Heart right ventricle (tissue), 16 donors: ENCODE results near the gene BTN2A1. TPM values are rescaled to one million over a fixed set of nuclear protein-coding genes. Genes with fewer than 3 reads are reported as not detected.

Source experiments
- ATAC-seq, 8 donors: fragments of 200-7000 bp; cut with Tn5 transposase; one replicate each; pipeline ENCODE4 v1.9.1; 2020; ENCODE audit warnings: mild to moderate bottlenecking in 8 of 8, moderate library complexity in 8 of 8, moderate number of reproducible peaks in 1 of 8
- DNase-seq, 2 donors: peaks; one replicate each; pipeline ENCODE4 v3.0.0-alpha.2; 2020
- H3K27ac ChIP-seq, 10 donors: fragments of 200-600 bp; sonication (generic) in 2 of 10; one replicate each; pipeline versions ENCODE4 v1.5.0 to v1.8.0; 2020 to 2022; ENCODE audit warnings: mild to moderate bottlenecking in 3 of 10
- H3K27me3 ChIP-seq, 7 donors: fragments of 200-600 bp; one replicate each; pipeline ENCODE4 v1.8.0; 2021 to 2022; ENCODE audit warnings: mild to moderate bottlenecking in 2 of 7
- H3K36me3 ChIP-seq, 9 donors: fragments of 200-600 bp; sonication (generic) in 1 of 9; one replicate each; pipeline versions ENCODE4 v1.5.0 to v1.8.0; 2020 to 2022; ENCODE audit warnings: mild to moderate bottlenecking in 2 of 9
- H3K4me1 ChIP-seq, 9 donors: fragments of 200-600 bp; sonication (generic) in 1 of 9; one replicate each; pipeline versions ENCODE4 v1.5.0 to v1.8.0; 2020 to 2022; ENCODE audit warnings: mild to moderate bottlenecking in 4 of 9
- H3K4me3 ChIP-seq, 10 donors: fragments of 200-600 bp; sonication (generic) in 2 of 10; one replicate each; pipeline versions ENCODE4 v1.5.0 to v1.8.0; 2020 to 2022; ENCODE audit warnings: mild to moderate bottlenecking in 7 of 10, moderate library complexity in 2 of 10
- H3K9me3 ChIP-seq, 11 donors: fragments of 200-600 bp in 10 of 11; sonication (generic) in 2 of 11; one replicate each; pipeline versions ENCODE4 v1.5.0 to v1.8.0; 2013 to 2022; ENCODE audit warnings: mild to moderate bottlenecking in 2 of 11, control low read depth in 1 of 11, moderate library complexity in 1 of 11
- WGBS, 2 donors: extraction: QIAGEN DNeasy Blood & Tissue Kit; methylation state at CpG; one replicate each; pipeline ENCODE4 v1.1.7; 2013; ENCODE audit warnings: inconsistent platforms in 1 of 2; 5-methylcytosine and 5-hydroxymethylcytosine counted together
- intact Hi-C, 10 donors: fragments of 100-400 bp; cut with DNase I; formaldehyde crosslinking; loops; one replicate each; pipeline versions ENCODE4 v1.11.1 to v1.14.2; 2022
- polyA plus RNA-seq, 2 donors: library from polyadenylated mRNA; stranded (reverse); fragments of 200-250 nt; gene quantifications; one replicate each; pipeline ENCODE4 v1.2.3, GENCODE V29; 2013
- total RNA-seq, 10 donors: library from RNA; stranded (reverse); fragmentation: NEBNext Ultra II Directional in 3 of 10; extraction: Animal tissue kit (Norgen Biotek cat#: 25700) in 3 of 10; gene quantifications; one replicate each; pipeline versions ENCODE4 v1.2.1 to v1.2.4, GENCODE V29; 2021 to 2023
- TF ChIP-seq, protein P1 (sequence below), 9 donors: fragments of 200-600 bp; sonication (generic) in 2 of 9; IDR thresholded peaks; one replicate each; pipeline versions ENCODE4 v1.5.0 to v1.8.0; 2021 to 2022; ENCODE audit warnings: antibody characterized with exemption in 9 of 9, mild to moderate bottlenecking in 5 of 9, moderate library complexity in 1 of 9
- donor health status: Arrhythmogenic right ventricular cardiomyopathy.
- donor health status: ischemic (EF 13 %, LVEDD 7.1; RV severe dilation, severe dysfunction).
- donor health status: healthy with polysubstance abuse.
- donor health status: DM: no; HTN: yes; CAD: no.
- donor health status: DM: no; HTN: no; CAD: no.
- donor health status: ischemic (EF 25% LVEDD 6.9; RV normal size, moderate dysfunction).
- donor health status: ischemic (EF 25% LVEDD 5.7; RV mildly dilated, moderate dysfunction).
- donor health status: healthy.
- donor health status: DM: yes; HTN: yes; CAD: no.
- donor health status: Ischemic cardiomyopathy.
- donor health status: ischemic (EF 35%, LVEDD 5.7; RV mildly dilated, moderate dysfunction).
- donor health status: nonischemic (EF 11% LVEDD 7.7; RV severe dilation, severe dysfunction).
- donor health status: DM: yes; HTN: yes; CAD: no.
- donor health status: PGD.
- donor health status: ischemic (EF 29% LVEDD 5.4; RV normal size, mild dysfunction).
- donor health status: nonischemic (EF 23%, LVEDD 6.1; RV moderate dilation, normal function).

The BTN2A1 gene
- total and polyA plus RNA-seq, 12 donors: 9.7 to 19.9 (median 15.5) TPM

DNA sequence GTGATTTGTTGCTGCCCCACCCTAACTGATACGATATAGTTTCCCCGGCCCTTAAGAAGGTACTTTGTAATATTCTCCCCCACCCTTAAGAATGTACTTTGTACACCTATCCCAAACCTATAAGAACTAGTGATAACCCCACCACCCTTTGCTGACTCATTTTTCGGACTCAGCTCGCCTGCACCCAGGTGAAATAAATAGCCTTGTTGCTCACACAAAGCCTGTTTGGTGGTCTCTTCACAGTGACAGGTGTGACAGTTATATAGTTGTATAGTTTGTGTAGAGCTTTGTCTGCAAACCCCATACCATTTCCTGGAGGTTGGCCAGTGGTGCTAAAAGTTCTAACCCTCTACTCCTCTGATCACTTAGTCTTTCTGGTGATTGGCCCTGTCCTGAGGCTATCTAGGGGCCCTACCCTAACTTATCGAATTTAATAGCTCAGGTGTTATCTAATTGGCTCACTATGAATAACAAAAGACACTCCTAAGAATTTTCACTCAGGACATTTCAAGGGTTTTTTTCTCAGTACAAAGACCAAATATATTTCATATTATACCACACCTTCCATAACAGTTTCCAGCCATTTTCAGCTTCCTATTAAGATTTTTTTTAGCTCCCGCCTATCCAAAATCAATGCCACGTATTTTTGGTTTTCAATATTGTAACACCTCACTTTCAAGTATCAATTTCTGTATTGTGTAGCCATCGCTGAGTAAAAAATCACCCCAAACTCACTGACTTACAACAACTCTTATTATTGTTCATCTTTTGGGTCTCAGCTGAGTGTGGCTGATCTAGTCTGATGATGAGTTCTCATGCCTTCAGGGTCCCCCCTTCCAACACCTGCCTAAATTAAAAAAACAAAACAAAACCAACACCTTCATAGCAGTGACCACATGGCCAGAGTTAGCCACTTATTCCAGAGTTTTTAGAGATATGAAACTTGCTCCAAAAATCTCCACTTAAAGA is 32.5 kb downstream of the BTN2A1 start:
- no peaks in the 10 kb centered on the region for H3K36me3 ChIP-seq
- peaks cover 0 to 12% (median 5%) of the 10 kb centered on the region in 11 donors for H3K9me3 ChIP-seq
- 90% methylated on average over 8 of the region's 8 CpGs for WGBS, 2 donors
- no peak overlapping the region for H3K4me3 ChIP-seq
- DNase-seq (no peak), ATAC-seq (no peak)
- no peaks in the 10 kb centered on the region for H3K4me1 ChIP-seq
- peaks cover 0 to 3% (median 0%) of the 10 kb centered on the region in 7 donors for H3K27me3 ChIP-seq
- intact Hi-C loops: loop anchor here in 1 of 10 donors (10.0 kb wide), 1 partner anchor 145 kb away; no protein-coding TSS in a partner anchor
- TF ChIP-seq, protein P1, sequence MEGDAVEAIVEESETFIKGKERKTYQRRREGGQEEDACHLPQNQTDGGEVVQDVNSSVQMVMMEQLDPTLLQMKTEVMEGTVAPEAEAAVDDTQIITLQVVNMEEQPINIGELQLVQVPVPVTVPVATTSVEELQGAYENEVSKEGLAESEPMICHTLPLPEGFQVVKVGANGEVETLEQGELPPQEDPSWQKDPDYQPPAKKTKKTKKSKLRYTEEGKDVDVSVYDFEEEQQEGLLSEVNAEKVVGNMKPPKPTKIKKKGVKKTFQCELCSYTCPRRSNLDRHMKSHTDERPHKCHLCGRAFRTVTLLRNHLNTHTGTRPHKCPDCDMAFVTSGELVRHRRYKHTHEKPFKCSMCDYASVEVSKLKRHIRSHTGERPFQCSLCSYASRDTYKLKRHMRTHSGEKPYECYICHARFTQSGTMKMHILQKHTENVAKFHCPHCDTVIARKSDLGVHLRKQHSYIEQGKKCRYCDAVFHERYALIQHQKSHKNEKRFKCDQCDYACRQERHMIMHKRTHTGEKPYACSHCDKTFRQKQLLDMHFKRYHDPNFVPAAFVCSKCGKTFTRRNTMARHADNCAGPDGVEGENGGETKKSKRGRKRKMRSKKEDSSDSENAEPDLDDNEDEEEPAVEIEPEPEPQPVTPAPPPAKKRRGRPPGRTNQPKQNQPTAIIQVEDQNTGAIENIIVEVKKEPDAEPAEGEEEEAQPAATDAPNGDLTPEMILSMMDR (IDR thresholded peaks at IDR 0.05): no peak
- H3K27ac ChIP-seq: no peak overlapping the region

DNA sequence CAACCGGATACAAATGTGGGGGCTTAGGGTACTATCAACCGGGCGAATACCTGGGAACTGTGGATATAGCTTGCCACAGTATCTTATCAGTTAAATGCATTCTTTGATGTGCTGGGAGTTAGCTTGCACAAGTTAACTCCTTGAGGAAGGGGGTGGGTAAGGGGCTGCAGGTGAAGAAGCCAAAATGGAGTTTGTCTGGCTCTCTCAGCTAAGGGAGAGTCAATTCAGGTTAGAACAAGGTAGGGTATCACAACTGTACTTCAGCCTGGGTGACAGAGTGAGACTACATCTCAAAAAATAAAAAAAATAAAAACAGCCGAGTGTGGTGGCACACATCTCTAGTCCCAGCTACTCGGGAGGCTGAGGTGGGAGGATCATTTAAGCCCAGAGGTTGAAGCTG is 33.8 kb downstream of the BTN2A1 start:
- peaks cover 0 to 3% (median 0%) of the 10 kb centered on the region in 7 donors for H3K27me3 ChIP-seq
- 77 to 78% methylated on average over 5 of the region's 5 CpGs for WGBS, 2 donors
- H3K4me3 ChIP-seq: no peak overlapping the region
- TF ChIP-seq, protein P1 (IDR thresholded peaks at IDR 0.05): no peak
- H3K9me3 ChIP-seq: peaks cover 0 to 12% (median 5%) of the 10 kb centered on the region in 11 donors
- ATAC-seq (no peak), DNase-seq (no peak)
- H3K27ac ChIP-seq: no peak overlapping the region
- H3K4me1 ChIP-seq: no peaks in the 10 kb centered on the region
- H3K36me3 ChIP-seq: no peaks in the 10 kb centered on the region
- intact Hi-C loops: loop anchor here in 1 of 10 donors (10.0 kb wide), 1 partner anchor 147 kb away; no protein-coding TSS in a partner anchor

DNA sequence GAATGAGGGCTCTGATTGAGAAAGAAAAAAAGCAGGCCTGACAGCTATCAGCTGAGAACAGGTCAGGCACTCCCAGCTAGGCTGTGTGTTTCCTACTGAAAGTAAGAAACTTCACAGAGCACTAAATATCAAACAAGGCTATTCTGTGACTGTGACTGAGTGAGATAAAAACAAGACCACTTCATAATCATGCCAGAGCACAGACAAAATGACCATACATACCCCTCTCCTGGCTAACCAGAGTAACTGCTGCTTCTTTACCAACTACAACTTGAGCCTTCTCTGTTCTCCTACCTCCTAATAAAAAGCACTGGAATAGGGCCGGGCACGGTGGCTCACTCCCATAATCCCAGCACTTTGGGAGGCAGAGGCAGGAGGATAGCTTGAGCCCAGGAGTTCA is 35.5 kb downstream of the BTN2A1 start:
- no peaks in the 10 kb centered on the region for H3K36me3 ChIP-seq
- 69 to 71% methylated on average over 2 of the region's 2 CpGs for WGBS, 2 donors

DNA sequence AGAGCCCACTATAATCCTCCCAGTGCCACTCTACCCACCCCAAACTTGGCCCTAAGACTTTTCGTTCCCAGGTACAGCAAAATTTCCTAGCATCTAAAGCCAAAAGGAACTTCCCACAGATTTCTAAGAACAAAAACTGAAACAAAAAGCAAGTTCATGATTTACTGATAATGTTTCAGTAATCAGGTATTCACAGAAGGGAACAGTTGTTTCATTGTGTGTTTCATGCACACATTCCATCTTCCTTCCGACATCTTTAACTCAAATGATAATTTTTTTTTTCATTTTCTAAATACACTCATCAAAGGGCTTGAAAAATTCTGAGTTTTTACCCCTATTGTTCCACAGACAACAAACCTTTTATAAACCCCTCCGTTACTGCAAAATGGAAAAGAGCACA is 36.4 kb downstream of the BTN2A1 start:
- H3K4me1 ChIP-seq: no peaks in the 10 kb centered on the region
- H3K36me3 ChIP-seq: no peaks in the 10 kb centered on the region
- TF ChIP-seq, protein P1 (IDR thresholded peaks at IDR 0.05): no peak
- H3K27me3 ChIP-seq: peaks cover 0 to 3% (median 0%) of the 10 kb centered on the region in 7 donors
- no peak overlapping the region for H3K27ac ChIP-seq
- no peak overlapping the region for H3K4me3 ChIP-seq
- ATAC-seq (no peak), DNase-seq (no peak)
- no peaks in the 10 kb centered on the region for H3K9me3 ChIP-seq
- intact Hi-C loops: loop anchor here in 1 of 10 donors (10.0 kb wide), 1 partner anchor 149 kb away; no protein-coding TSS in a partner anchor
- WGBS, 2 donors: 84 to 91% methylated on average over 3 of the region's 3 CpGs

More for the DNA sequence above, 35.5 kb downstream of the BTN2A1 start:
- no peaks in the 10 kb centered on the region for H3K4me1 ChIP-seq
- peaks cover 0 to 3% (median 0%) of the 10 kb centered on the region in 7 donors for H3K27me3 ChIP-seq
- H3K4me3 ChIP-seq: no peak overlapping the region
- intact Hi-C loops: loop anchor here in 1 of 10 donors (10.0 kb wide), 1 partner anchor 148 kb away; no protein-coding TSS in a partner anchor
- no peak overlapping the region for H3K27ac ChIP-seq
- TF ChIP-seq, protein P1 (IDR thresholded peaks at IDR 0.05): peak in 3 of 9 donors; percentile 7 to 26 (median 16)
- peaks cover 0 to under 1% (median 0%) of the 10 kb centered on the region in 11 donors for H3K9me3 ChIP-seq
- DNase-seq (no peak), ATAC-seq (no peak)
